Bone marrow (tissue), 2 donors: ENCODE data around the gene C1QTNF9B.

ENCODE experiments used
- DNase-seq, 2 donors: peaks; one replicate each; lab custom pipeline; 2025; lab: John Stamatoyannopoulos, UW

Gene C1QTNF9B

DNA sequence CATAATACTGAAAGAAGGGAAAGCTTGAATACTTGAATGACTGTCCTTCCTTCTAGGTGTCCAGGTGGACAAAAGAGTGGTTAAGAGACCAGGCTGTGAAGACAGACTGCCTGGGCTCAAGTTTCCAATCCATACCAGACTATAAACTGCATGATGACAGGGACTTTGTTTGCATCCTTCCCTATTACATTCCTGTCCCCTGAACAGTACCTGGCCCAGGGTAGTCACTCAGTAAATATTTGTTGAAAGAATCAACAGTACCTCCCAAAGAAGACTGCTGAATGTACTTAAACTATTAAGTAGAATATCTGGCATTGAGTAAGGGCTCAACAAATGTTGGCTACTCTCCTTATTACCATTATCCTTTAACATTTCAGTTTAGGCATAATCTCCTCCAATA, 37.8 kb downstream of the C1QTNF9B start:
- DNase-seq = no peak

DNA sequence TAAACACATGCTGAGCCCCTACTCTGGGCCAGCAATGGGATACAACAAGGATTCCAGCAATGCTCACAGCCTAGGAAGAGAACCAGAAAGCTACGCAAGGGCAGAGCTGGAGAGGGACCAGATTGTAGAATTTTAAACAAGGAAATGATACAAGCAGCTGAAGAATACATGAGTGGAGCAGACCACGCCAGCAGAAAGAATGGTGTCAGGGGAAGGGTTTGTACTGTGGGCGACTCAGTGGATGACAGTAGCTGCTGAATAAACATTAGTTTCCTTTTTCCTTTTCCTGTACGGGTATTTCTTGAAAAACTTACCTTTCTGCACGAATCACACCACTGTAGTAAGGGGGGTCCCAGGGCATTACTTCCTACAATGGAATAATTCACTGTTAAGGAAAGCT, 38.8 kb downstream of the C1QTNF9B start:
- DNase-seq = no peak

DNA sequence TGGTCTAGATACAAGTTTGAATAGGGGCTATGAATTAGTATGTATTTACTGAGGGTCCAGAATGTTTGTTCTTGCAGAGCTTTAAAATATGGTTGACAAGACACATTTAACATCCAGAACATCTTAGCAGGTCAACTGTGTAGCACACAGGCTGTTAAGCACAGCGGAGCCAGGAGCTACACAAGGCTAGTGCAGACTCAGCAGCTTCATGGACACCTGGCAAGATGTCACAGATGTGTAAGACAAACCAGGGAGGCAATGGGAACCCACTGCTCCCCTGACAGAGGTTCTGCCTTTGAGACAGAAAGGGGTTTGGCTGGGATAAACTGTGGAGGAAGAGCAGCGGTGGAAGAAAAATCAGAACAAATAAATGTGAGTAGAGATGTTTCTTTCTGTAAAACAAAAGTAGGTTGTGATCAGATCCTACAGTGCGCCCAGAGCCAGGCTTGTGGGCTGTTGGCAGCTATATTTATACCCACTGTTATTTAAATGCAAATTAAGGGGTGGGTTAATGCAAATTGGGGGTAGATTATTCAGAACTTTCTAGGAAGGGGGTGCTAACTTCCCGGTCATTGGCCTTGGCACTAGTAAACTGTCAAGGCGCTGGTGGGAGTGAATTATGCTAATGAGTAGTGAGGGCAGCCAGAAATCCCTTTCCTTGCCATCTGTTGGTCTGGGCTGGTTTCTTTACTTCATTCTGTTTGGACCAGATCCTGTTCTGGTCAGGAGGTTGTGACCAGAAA, 41.1 kb downstream of the C1QTNF9B start:
- DNase-seq = no peak

DNA sequence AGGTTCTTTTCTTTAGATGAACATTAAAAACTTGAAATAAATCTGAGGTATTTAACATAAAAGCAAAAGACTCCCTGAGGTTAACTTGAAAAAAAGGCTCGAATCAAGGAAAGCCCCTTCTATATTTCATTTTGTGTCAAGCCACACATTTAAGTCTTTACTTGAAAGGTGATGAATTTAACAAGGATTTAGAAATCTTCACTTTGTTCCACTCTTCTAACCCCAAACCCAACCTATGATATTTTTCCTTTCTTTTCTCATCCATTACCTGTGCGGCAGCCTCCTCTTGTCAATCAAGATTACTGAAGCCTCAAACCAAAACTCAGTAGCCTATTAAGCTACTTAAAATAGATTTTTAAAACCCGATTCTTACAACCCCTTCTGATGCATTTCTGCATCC, 41.9 kb downstream of the C1QTNF9B start:
- no peak for DNase-seq

DNA sequence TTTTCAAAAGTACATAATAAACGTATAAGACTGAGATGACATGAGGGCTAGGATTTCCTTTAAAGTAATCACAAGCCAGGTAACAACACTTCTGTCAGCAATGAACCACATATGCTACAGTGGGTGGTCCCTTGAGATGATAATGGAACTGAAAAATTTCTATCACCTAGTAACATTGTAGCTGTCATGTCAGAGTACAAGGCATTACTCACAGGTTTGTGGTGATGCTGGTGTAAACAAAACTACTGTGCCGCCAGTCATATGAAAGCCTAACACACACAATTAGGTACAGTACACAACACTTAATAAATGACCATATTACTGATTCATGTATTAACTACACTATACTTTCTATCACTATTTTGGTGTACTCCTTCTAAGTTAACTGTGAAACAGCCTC, 45.0 kb downstream of the C1QTNF9B start:
- no peak for DNase-seq

DNA sequence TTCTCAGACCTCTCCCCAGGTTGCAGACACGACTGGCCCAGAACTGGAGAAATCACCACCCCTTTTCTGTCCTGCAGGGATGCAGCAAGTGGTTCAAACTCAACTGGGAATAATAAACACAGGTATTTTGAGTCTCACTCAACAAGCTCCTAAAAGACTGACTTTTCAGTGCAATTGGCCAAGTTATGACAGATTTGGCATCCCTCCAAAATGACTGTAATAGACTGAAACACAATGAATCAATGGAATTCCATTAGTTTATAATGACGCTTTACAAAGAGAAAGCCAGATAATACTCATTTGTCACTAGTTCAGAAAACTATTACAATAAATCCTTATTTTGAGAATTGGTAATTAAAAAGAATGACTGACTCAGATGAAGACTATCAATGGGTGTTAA, 46.2 kb downstream of the C1QTNF9B start:
- no peak for DNase-seq

DNA sequence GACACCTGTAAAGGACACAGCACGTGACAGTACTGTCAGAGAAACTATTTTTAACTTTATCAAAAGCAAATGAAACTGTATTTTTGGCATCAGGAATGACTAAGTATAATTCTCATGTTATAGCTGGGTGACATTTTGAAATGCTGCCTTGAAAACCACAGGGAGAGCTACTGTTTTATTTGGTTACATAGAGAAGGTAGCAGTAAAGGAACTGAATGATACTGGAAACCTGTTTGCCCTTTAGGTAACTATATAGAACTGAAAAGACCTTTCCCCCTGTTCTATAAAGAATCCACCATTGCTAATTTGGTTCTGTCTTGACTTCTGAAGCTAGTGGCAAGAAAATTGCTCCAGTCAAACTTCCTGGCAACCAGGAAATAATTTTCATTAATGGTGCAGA, 47.2 kb downstream of the C1QTNF9B start:
- no peak for DNase-seq

DNA sequence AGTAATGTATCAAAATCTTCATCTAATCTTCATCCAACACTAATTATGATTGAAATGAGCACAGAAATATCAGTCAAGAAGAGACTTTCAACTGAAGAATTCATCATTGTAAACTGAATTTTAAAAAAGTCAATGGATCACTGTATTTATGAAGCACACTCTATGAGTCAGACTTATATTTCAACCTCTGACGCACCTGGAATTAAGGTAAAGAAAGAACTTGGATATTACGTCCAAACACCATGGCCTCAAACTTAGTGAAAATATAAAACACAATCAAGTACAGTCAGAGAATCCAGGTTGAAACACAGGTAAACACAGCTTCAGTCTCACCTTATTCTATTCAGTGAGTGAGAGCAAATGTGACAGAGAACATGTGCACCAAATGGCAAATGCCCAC, 47.6 kb downstream of the C1QTNF9B start:
- no peak for DNase-seq

DNA sequence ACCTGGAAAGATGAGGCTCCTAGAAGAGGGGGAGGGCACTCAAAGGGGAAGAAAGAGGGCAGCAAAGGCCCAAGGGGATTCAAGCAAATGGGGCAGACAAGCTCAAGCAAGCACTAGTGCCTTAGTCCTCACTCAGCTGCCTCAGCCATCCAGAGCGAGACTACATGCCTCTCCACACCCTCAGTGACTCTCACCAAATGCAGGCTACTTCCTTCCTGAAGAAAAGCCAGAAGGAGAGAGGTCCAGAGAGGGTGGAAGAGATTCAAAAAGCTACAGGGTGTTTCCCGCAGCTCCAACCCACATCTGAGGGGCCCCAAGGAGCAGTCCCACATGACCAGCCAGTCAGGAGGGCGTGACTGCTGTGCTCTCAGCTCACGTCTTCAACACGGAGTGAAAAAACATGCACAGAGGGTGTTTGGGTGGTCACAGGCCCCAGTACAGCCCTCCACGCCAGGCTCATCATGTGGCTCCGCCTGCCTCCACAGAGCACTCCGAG, 48.6 kb downstream of the C1QTNF9B start:
- DNase-seq = no peak

DNA sequence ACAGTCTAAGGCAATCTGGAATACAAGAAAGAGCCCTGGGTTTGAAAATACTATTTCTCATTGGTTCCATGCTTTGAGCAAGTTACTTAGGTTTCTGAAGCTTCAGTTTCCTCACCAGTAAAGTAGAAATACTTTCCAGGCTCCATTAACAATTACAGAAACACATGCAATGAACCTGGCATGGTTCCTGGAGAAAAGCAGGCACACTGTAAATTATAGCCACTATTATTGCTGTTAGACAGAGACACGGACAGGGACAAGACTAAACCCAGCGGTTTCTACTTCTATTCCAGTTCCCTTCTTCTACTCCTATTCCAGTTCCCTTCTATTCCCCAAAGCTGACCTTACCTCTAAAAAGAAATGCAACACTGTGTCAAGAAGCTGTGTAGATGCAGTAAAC, 49.3 kb downstream of the C1QTNF9B start:
- DNase-seq = no peak

DNA sequence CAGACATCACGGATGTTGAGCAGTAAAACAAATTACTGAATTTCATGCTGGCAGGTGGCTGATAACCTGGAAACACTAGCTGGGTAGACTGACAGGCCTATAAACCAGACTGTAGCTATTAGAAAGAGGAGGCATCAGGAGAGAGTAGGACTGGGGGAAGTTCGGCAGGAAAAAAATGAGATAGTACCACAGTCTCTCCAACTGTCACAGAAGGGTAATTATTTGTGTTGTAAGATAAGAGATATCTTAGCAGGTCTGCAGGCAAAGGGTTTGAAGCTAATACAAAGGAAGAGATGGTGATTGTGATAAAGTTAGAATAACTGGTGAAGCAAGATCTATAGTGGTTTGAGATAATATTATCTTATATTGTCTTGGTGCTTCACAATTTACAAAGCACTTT, 49.8 kb downstream of the C1QTNF9B start:
- DNase-seq = no peak

DNA sequence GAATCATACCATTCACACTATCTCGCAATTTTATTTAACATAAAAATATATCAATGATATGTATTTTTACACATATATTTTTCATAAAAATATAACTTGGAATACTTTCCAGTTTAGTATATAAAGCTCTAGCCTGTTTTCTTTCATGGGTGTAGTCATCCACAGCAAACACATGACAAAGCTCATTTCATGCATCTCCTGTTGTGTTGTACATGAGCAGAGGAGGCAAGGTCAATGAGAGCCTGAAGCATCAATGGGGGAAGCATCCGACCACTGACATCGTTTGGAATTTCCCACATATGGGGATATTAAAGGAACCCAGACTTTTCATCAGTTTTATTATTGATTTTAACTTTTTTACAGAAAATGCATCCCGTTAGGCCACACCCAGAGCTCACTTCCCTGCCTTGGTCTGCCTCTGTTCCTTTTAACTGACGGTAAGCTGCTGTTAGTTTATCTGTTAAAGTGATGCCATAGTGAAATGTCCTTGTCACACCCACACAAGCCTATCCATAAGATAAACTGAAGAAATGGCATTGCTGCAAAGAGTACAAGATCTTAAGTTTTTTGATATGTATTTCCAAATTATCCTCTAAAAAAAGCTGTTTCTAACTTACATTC, 52.1 kb downstream of the C1QTNF9B start:
- no peak for DNase-seq

DNA sequence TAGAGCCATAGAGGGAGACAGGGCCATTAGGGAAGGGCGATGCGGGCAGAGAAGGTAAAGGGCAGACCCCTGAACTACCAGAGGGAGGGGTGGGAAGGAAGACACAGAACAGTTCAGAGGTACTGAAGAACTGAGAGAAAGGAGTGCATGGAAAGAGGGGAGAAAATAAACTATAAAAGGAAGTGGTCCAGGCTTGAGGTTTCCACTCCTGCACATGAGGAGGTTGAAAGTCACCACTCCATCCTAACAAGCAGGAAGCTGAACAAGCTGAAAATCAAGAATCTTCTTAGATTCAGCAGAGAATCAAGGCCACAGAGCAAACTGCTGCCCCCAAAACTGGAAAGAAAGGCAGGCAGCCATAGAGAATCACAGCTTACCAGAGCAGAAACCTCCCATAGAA, 53.2 kb downstream of the C1QTNF9B start:
- no peak for DNase-seq

DNA sequence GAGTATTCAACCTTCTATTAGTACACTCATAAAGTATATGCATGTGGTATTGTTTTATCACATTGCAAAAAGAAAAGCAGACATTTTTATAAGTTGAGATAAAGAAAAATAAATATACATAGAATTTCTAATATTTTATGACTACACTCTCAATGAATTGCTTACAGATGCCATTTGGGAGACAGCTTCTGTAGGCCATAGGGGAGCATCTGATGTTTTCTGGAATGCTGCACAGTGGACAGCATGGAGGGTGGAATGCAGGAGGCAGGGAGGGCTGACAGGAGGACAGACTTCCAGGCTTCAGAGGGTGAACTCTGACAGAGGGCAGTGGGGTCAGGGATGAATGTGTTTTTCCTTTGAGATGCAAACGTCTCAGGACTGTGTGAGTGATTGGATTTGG, 53.9 kb downstream of the C1QTNF9B start:
- no peak for DNase-seq

DNA sequence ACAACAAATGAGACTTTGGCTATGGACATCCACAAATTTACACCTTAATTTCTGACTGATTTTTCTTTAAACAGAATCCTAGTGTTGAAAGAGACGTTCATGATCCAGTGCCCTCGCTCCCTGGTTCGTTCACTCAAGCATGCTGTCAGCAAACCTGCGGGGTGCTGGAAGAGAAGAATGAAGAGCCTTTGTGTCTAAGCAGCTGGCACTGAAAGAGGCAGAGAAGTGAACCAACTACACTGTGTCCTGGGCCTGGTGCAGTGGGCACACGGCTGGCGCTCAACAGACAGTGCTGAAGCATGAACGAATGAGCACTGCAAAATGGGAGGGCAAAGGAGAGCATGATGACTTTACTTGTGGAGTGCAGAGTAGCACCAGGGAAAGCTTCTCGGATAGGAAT, 54.9 kb downstream of the C1QTNF9B start:
- no peak for DNase-seq
